Measurements from ENCODE around the gene TLE4. TPM values are rescaled to one million over a fixed set of nuclear protein-coding genes. Genes with fewer than 3 reads are reported as not detected.
"Not testable (repeated sequence)": the region's sequence is repeated elsewhere in the genome, so short reads cannot be mapped to it uniquely, and the experiment has no call there.

The TLE4 gene
- total RNA-seq, 1 donor from 2014 or later, result 12.1 TPM

- Mint-ChIP-seq H3K9me3 (peaks cover 6% of the 10 kb centered on the region), H3K27ac (no peak overlapping the region), H3K4me3 (no peak overlapping the region), H3K36me3 (ENCODE audit: low read depth) (no peaks in the 10 kb centered on the region), H3K27me3 (no peaks in the 10 kb centered on the region), H3K4me1 (peaks cover 24% of the 10 kb centered on the region)
- DNase-seq, result no peak
- intact Hi-C loops (cut with micrococcal nuclease), result no loop called here
Observed at GRCh38 chr9:79621916-79622575, 50.3 kb downstream of the TLE4 start.

GRCh38 chr9:79623799-79624721, 52.3 kb downstream of the TLE4 start:
- peak overlapping the region; percentile 88 for H3K27ac Mint-ChIP-seq
- peak overlapping the region; percentile 57 for H3K4me3 Mint-ChIP-seq
- H3K27me3 Mint-ChIP-seq, result no peaks in the 10 kb centered on the region
- intact Hi-C loops (cut with micrococcal nuclease), result loop anchor here (1.0 to 2.0 kb wide), 3 partner anchors 31 to 53 kb away; partner anchors contain the start of gene TLE4
- H3K36me3 Mint-ChIP-seq (ENCODE audit: low read depth), result peaks cover 4% of the 10 kb centered on the region
- peaks cover 6% of the 10 kb centered on the region for H3K9me3 Mint-ChIP-seq
- DNase-seq, result peak; percentile 66
- H3K4me1 Mint-ChIP-seq, result peaks cover 20% of the 10 kb centered on the region

DNA sequence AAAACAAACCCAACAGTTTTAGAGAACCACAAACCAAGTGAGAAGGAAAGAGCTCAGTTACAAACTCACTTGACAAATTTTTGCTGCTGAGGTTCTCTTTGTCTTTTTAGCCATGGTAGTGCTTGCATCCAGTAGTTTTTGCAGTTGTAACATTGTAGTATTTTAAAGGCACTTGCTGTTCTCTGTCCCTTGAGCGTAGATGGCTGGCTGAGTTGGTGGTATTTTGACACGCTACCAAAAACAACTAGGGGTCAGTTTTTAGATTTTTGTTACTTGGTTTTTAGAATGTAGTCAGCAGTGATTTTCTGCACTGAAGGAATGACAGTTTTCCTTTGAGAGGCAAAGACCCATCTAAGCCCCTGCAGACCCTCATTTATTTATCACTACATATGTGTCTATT, 58.0 kb downstream of the TLE4 start:
- H3K27me3 Mint-ChIP-seq, result no peaks in the 10 kb centered on the region
- no peaks in the 10 kb centered on the region for H3K9me3 Mint-ChIP-seq
- intact Hi-C loops (cut with micrococcal nuclease), result loop anchor here (2.0 to 5.0 kb wide), 2 partner anchors 58 to 183 kb away; no protein-coding TSS in a partner anchor
- H3K4me1 Mint-ChIP-seq, result peaks cover 31% of the 10 kb centered on the region
- H3K27ac Mint-ChIP-seq, result no peak overlapping the region
- no peak for DNase-seq
- H3K36me3 Mint-ChIP-seq (ENCODE audit: low read depth), result peaks cover 4% of the 10 kb centered on the region
- H3K4me3 Mint-ChIP-seq, result no peak overlapping the region

DNA sequence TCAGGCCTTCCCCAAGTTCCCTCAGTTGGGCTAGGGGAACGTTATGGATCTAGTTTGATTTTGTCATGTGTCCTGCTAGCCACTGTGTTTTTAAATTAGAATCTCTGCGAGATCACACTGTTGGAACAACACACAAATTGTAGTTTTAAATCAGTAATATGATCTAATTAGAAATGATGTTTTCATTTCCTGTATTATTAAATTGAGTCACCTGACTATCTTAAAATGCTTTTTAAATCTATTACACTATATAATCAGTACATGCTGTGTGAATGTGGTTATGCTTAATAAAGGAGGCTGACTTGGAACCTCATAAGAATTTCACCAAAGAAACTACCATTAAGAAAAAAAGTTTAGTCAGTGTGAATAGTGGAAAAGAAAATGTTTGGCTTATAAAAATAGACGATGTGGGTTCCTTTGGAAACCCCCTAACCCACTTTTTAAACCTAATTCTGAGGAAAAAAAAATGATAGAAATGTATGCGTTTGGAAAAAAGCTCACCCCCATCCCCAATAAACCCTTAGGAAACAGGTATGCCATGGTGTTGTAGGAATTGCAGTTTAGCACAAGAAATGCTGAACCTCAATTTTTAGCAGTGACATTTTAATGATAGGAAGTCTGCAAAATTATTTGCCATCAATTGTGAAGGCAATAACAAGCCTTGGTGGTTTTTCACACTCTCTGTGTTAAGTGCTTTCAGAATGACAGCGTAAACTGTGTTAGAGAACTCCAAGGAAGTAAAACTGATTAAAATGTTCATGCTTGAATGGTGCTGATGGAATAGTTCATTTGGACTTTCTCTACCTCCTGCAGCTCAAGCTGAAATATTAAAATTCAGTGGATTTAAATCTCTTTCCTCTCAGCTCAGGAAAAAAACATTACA, 59.0 kb downstream of the TLE4 start:
- intact Hi-C loops (cut with micrococcal nuclease), result loop anchor here (2.0 to 5.0 kb wide), 2 partner anchors 57 to 182 kb away; no protein-coding TSS in a partner anchor
- H3K4me3 Mint-ChIP-seq, result peak overlapping the region; percentile 25

GRCh38 chr9:79632060-79632459, 60.3 kb downstream of the TLE4 start:
- Mint-ChIP-seq H3K4me3 (no peak overlapping the region), H3K27ac (peak overlapping the region; percentile 39), H3K27me3 (no peaks in the 10 kb centered on the region), H3K9me3 (no peaks in the 10 kb centered on the region), H3K4me1 (peaks cover 29% of the 10 kb centered on the region), H3K36me3 (ENCODE audit: low read depth) (peaks cover 7% of the 10 kb centered on the region)
- intact Hi-C loops (cut with micrococcal nuclease), result loop anchor here (5.0 kb wide), 1 partner anchor 55 kb away; no protein-coding TSS in a partner anchor
- no peak for DNase-seq

More for the DNA sequence above, 59.0 kb downstream of the TLE4 start:
- no peaks in the 10 kb centered on the region for H3K9me3 Mint-ChIP-seq
- peaks cover 4% of the 10 kb centered on the region for H3K36me3 Mint-ChIP-seq (ENCODE audit: low read depth)
- H3K27ac Mint-ChIP-seq, result peak overlapping the region; percentile 75
- peaks cover 29% of the 10 kb centered on the region for H3K4me1 Mint-ChIP-seq
- no peak for DNase-seq
- no peaks in the 10 kb centered on the region for H3K27me3 Mint-ChIP-seq

DNA sequence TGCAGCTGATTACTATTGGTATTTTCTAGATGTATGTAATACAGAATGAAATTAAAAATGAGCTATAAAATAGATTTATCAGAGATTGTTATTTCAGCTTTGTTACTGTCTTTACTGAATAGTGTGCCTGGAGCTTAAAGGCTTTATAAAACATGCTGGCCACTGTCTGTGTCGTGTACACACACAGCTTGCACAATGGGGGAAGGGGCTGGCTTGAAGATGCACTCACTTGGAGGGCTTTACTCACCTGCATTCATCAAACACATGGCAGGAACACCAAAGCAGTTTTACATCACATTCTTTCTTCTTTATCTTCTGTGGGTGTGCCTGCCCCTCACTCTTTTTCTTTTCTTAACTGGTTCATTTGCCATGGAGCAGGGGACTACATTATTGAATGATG, 60.9 kb downstream of the TLE4 start:
- no peaks in the 10 kb centered on the region for H3K27me3 Mint-ChIP-seq
- no peak for DNase-seq
- H3K4me3 Mint-ChIP-seq, result no peak overlapping the region
- H3K36me3 Mint-ChIP-seq (ENCODE audit: low read depth), result peaks cover 6% of the 10 kb centered on the region
- no peak overlapping the region for H3K27ac Mint-ChIP-seq
- intact Hi-C loops (cut with micrococcal nuclease), result loop anchor here (5.0 kb wide), 1 partner anchor 55 kb away; no protein-coding TSS in a partner anchor
- peaks cover 36% of the 10 kb centered on the region for H3K4me1 Mint-ChIP-seq
- peaks cover 3% of the 10 kb centered on the region for H3K9me3 Mint-ChIP-seq

GRCh38 chr9:79633558-79633957, 61.8 kb downstream of the TLE4 start:
- Mint-ChIP-seq H3K9me3 (peaks cover 7% of the 10 kb centered on the region), H3K4me3 (no peak overlapping the region), H3K4me1 (peaks cover 37% of the 10 kb centered on the region), H3K27me3 (no peaks in the 10 kb centered on the region), H3K27ac (no peak overlapping the region), H3K36me3 (ENCODE audit: low read depth) (peaks cover 9% of the 10 kb centered on the region)
- intact Hi-C loops (cut with micrococcal nuclease), result loop anchor here (5.0 kb wide), 1 partner anchor 54 kb away; no protein-coding TSS in a partner anchor
- DNase-seq, result no peak

- DNase-seq, result no peak
- Mint-ChIP-seq H3K27me3 (no peaks in the 10 kb centered on the region), H3K4me3 (no peak overlapping the region), H3K36me3 (ENCODE audit: low read depth) (peaks cover 12% of the 10 kb centered on the region), H3K27ac (no peak overlapping the region), H3K4me1 (peaks cover 21% of the 10 kb centered on the region), H3K9me3 (peaks cover 15% of the 10 kb centered on the region)
- intact Hi-C loops (cut with micrococcal nuclease), result no loop called here
Observed at GRCh38 chr9:79637177-79637925, 65.6 kb downstream of the TLE4 start.

GRCh38 chr9:79638806-79639205, 67.0 kb downstream of the TLE4 start:
- Mint-ChIP-seq H3K27me3 (no peaks in the 10 kb centered on the region), H3K36me3 (ENCODE audit: low read depth) (peaks cover 19% of the 10 kb centered on the region)
- intact Hi-C loops (cut with micrococcal nuclease), result no loop called here

DNA sequence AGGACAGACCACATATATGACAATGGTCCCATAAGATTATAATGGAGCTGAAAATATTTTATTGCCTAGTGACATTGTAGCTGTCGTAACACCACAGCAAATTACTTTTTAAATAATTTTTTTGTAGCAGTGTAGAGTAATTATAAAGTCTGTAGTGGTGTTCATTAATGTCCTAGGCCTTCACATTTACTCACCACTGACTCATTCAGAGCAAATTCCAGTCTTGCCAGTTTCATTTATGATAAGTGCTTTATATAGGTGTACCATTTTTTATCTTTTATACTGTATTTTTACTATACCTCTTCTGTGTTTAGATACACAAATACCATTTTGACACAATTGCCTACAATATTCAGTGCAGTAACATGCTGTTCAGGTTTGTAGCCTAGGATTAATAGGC, 67.6 kb downstream of the TLE4 start:
- no peak for DNase-seq
- peaks cover 15% of the 10 kb centered on the region for H3K4me1 Mint-ChIP-seq
- H3K9me3 Mint-ChIP-seq, result peaks cover 25% of the 10 kb centered on the region
- no peak overlapping the region for H3K4me3 Mint-ChIP-seq
- no peaks in the 10 kb centered on the region for H3K27me3 Mint-ChIP-seq
- H3K27ac Mint-ChIP-seq, result no peak overlapping the region
- peaks cover 24% of the 10 kb centered on the region for H3K36me3 Mint-ChIP-seq (ENCODE audit: low read depth)
- intact Hi-C loops (cut with micrococcal nuclease), result no loop called here

More at GRCh38 chr9:79638806-79639205, 67.0 kb downstream of the TLE4 start:
- Mint-ChIP-seq H3K4me3 (no peak overlapping the region), H3K27ac (no peak overlapping the region), H3K9me3 (peaks cover 20% of the 10 kb centered on the region), H3K4me1 (peaks cover 15% of the 10 kb centered on the region)
- DNase-seq, result no peak

GRCh38 chr9:79640067-79640466, 68.3 kb downstream of the TLE4 start:
- H3K9me3 Mint-ChIP-seq, result peaks cover 25% of the 10 kb centered on the region
- DNase-seq; H3K27me3 Mint-ChIP-seq; intact Hi-C loops (cut with micrococcal nuclease); H3K27ac Mint-ChIP-seq; H3K4me3 Mint-ChIP-seq: not testable (repeated sequence)
- H3K4me1 Mint-ChIP-seq, result peaks cover 15% of the 10 kb centered on the region
- H3K36me3 Mint-ChIP-seq (ENCODE audit: low read depth), result peaks cover 30% of the 10 kb centered on the region

DNA sequence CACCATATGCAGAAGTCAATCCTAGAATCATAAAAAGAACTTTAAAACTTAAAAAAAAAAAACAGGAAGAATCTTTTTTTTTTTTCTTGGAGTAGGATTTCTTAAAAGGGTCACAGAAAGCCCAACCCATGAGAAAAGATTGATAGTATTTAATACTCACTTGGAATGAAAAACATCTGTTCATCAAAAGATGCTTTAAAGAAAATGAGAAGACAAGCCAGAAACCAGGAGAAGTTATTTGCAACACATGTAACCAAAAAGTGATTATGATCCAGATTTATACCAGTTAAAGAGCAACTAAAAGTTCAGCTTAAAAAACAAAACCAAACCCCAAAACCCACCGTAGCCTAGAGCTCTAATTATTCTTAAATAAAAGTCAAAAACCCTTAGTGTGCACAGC, 69.3 kb downstream of the TLE4 start:
- peaks cover 15% of the 10 kb centered on the region for H3K4me1 Mint-ChIP-seq
- H3K36me3 Mint-ChIP-seq (ENCODE audit: low read depth), result peaks cover 31% of the 10 kb centered on the region
- intact Hi-C loops (cut with micrococcal nuclease), result no loop called here
- H3K4me3 Mint-ChIP-seq, result no peak overlapping the region
- H3K27me3 Mint-ChIP-seq, result no peaks in the 10 kb centered on the region
- H3K9me3 Mint-ChIP-seq, result peaks cover 25% of the 10 kb centered on the region
- H3K27ac Mint-ChIP-seq, result no peak overlapping the region
- no peak for DNase-seq

- H3K9me3 Mint-ChIP-seq, result peaks cover 22% of the 10 kb centered on the region
Observed at GRCh38 chr9:79642671-79643070, 70.9 kb downstream of the TLE4 start.

More at GRCh38 chr9:79642671-79643070, 70.9 kb downstream of the TLE4 start:
- Mint-ChIP-seq H3K4me3 (no peak overlapping the region), H3K36me3 (ENCODE audit: low read depth) (peaks cover 26% of the 10 kb centered on the region), H3K27me3 (no peaks in the 10 kb centered on the region), H3K4me1 (peaks cover 9% of the 10 kb centered on the region), H3K27ac (no peak overlapping the region)
- intact Hi-C loops (cut with micrococcal nuclease), result no loop called here
- DNase-seq, result no peak

All from activated CD4-positive, alpha-beta T cell treated with anti-CD3 and anti-CD28 coated beads, Interleukin-2, amount 10 ng/mL, durations not matched to agents 24 days and 14 days (primary cell).